Measurements from ENCODE around the gene OSBPL9.

The OSBPL9 gene

DNA sequence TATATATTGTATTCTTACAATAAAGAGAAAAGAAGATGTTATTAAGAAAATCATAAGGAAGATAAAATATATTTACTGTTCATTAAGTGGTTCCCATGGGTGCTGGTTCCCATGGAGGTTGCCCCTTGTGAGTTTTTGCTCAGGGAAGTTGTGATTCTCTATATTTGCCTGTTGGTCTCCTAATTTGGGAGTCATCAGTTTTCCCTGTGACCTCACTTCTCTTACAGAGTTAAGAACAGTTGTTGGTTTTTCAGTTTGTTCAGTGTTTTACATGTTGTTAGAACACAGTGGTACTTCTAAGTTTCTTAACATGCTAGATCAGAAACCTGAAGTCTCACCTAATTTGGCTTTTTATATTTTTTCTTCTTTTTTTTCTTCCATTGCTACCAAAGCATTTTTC lies 109.2 kb downstream of the OSBPL9 start:
- Histone ChIP-seq H3K4me2 (ENCODE audit: low read depth, low read length) (peak overlapping the region; percentile 73), H3K27me3 (replicated peaks; ENCODE audit: insufficient read depth, low read length) (no peaks in the 10 kb centered on the region), H3K9ac (ENCODE audit: low read length) (peak overlapping the region; percentile 37; the same call in 1 of the 2 replicates), H4K20me1 (ENCODE audit: insufficient read depth, low read length) (no peaks in the 10 kb centered on the region), H3K27ac (ENCODE audit: low read length) (peak overlapping the region; percentile 63; the same call in 1 of the 2 replicates), H2AFZ (ENCODE audit: low read length) (no peak overlapping the region), H3F3A (ENCODE audit: insufficient read depth, low read length) (peaks cover 23% of the 10 kb centered on the region), H3K9me3 (replicated peaks; ENCODE audit: insufficient read depth, low read length) (no peaks in the 10 kb centered on the region), H3K79me2 (ENCODE audit: low read length) (peaks cover 24% of the 10 kb centered on the region), H3K9me2 (replicated peaks; ENCODE audit: insufficient read depth, low read length) (no peaks in the 10 kb centered on the region), H3K4me1 (ENCODE audit: low read length) (peaks cover 34% of the 10 kb centered on the region), H3K4me3 (ENCODE audit: low read length) (peak overlapping the region; percentile 36; the same call in 1 of the 2 replicates), H3K36me3 (replicated peaks; ENCODE audit: insufficient read depth, low read length) (no peaks in the 10 kb centered on the region)
- DNase-seq: peak; percentile 23
- TF ChIP-seq EZH2 (optimal IDR thresholded peaks at IDR 0.05; ENCODE audit: low read depth, low read length) (no peak), EZH2phosphoT487 (IDR thresholded peaks at IDR 0.05; ENCODE audit: low read length) (no peak)
- TF ChIP-seq, protein P1, sequence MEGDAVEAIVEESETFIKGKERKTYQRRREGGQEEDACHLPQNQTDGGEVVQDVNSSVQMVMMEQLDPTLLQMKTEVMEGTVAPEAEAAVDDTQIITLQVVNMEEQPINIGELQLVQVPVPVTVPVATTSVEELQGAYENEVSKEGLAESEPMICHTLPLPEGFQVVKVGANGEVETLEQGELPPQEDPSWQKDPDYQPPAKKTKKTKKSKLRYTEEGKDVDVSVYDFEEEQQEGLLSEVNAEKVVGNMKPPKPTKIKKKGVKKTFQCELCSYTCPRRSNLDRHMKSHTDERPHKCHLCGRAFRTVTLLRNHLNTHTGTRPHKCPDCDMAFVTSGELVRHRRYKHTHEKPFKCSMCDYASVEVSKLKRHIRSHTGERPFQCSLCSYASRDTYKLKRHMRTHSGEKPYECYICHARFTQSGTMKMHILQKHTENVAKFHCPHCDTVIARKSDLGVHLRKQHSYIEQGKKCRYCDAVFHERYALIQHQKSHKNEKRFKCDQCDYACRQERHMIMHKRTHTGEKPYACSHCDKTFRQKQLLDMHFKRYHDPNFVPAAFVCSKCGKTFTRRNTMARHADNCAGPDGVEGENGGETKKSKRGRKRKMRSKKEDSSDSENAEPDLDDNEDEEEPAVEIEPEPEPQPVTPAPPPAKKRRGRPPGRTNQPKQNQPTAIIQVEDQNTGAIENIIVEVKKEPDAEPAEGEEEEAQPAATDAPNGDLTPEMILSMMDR (IDR thresholded peaks at IDR 0.05; ENCODE audit: low read length): no peak

DNA sequence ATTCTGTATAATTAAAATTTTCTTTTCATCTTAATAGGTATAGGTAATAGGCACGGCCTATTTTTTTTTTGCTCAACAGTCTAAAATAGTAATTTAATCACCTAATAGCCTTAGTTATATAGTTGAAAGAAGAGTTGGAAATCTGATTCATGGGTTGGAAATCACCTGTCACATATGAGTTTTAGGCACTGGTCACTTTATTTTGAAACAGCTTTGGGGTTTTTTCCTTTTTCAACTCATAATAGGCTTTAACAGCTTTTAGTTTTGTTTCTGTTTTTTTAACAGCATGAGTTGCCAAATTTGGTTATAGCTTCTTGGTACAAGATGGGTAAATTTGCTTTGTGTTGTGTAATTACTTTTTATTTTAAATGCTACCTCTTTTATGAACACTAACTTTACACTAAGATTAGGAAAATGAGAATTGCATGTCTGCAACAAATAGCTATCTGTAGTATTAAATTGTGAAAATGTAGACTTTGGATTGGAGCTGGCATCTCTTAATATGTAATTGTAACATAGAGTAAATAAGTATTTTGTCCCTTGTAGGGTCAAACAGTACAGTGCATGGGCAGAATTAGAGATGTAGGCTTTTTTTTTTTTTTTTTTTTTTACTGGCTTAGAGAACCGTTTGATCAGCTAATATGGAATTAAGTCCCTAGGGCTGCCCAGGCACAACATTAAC lies 109.8 kb downstream of the OSBPL9 start:
- peak overlapping the region; percentile 21; the same call in 1 of the 2 replicates for H2AFZ ChIP-seq (ENCODE audit: low read length)
- peak overlapping the region; percentile 36 for H3K4me3 ChIP-seq (ENCODE audit: low read length)
- peak overlapping the region; percentile 63; the same call in 1 of the 2 replicates for H3K27ac ChIP-seq (ENCODE audit: low read length)
- peak overlapping the region; percentile 73 for H3K4me2 ChIP-seq (ENCODE audit: low read depth, low read length)
- peaks cover 34% of the 10 kb centered on the region for H3K4me1 ChIP-seq (ENCODE audit: low read length)
- no peaks in the 10 kb centered on the region for H3K27me3 ChIP-seq (replicated peaks; ENCODE audit: insufficient read depth, low read length)
- peaks cover 30% of the 10 kb centered on the region for H3K79me2 ChIP-seq (ENCODE audit: low read length)
- H3K36me3 ChIP-seq (replicated peaks; ENCODE audit: insufficient read depth, low read length): no peaks in the 10 kb centered on the region
- peak overlapping the region; percentile 37; the same call in 1 of the 2 replicates for H3K9ac ChIP-seq (ENCODE audit: low read length)
- H3K9me3 ChIP-seq (replicated peaks; ENCODE audit: insufficient read depth, low read length): no peaks in the 10 kb centered on the region
- no peaks in the 10 kb centered on the region for H4K20me1 ChIP-seq (ENCODE audit: insufficient read depth, low read length)
- no peaks in the 10 kb centered on the region for H3K9me2 ChIP-seq (replicated peaks; ENCODE audit: insufficient read depth, low read length)
- H3F3A ChIP-seq (ENCODE audit: insufficient read depth, low read length): peaks cover 28% of the 10 kb centered on the region
- DNase-seq: peak; percentile 51
- TF ChIP-seq, protein P1 (IDR thresholded peaks at IDR 0.05; ENCODE audit: low read length): no peak
- TF ChIP-seq EZH2phosphoT487 (IDR thresholded peaks at IDR 0.05; ENCODE audit: low read length) (no peak), EZH2 (optimal IDR thresholded peaks at IDR 0.05; ENCODE audit: low read depth, low read length) (no peak)

DNA sequence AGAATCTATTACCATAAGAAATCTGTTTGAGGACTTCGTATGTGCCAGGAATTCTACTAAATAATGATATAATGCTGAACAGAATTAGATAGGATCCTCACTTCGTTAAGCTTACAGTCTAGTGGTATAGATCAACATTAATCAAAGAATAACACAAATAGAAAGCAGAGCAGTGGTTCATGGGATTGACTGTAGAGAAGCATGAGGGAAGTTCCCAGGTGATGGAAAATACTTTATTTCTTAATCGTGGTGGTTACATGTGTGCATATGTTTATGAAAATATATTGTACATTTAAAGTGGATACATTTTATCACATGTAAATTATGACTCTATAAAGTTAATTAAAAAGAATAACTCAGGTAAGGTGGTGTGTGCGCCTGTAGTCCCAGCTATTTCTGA lies 110.5 kb downstream of the OSBPL9 start:
- DNase-seq: no peak
- peaks cover 28% of the 10 kb centered on the region for H3F3A ChIP-seq (ENCODE audit: insufficient read depth, low read length)
- no peak overlapping the region for H3K9ac ChIP-seq (ENCODE audit: low read length)
- H3K9me2 ChIP-seq (replicated peaks; ENCODE audit: insufficient read depth, low read length): no peaks in the 10 kb centered on the region
- H3K79me2 ChIP-seq (ENCODE audit: low read length): peaks cover 37% of the 10 kb centered on the region
- H3K4me1 ChIP-seq (ENCODE audit: low read length): peaks cover 37% of the 10 kb centered on the region
- H3K27me3 ChIP-seq (replicated peaks; ENCODE audit: insufficient read depth, low read length): no peaks in the 10 kb centered on the region
- no peak overlapping the region for H2AFZ ChIP-seq (ENCODE audit: low read length)
- no peaks in the 10 kb centered on the region for H3K36me3 ChIP-seq (replicated peaks; ENCODE audit: insufficient read depth, low read length)
- TF ChIP-seq EZH2 (optimal IDR thresholded peaks at IDR 0.05; ENCODE audit: low read depth, low read length): no peak
- no peak for TF ChIP-seq EZH2phosphoT487 (IDR thresholded peaks at IDR 0.05; ENCODE audit: low read length)
- TF ChIP-seq, protein P1 (IDR thresholded peaks at IDR 0.05; ENCODE audit: low read length): no peak
- peak overlapping the region; percentile 63; the same call in 1 of the 2 replicates for H3K27ac ChIP-seq (ENCODE audit: low read length)
- H4K20me1 ChIP-seq (ENCODE audit: insufficient read depth, low read length): no peaks in the 10 kb centered on the region
- no peaks in the 10 kb centered on the region for H3K9me3 ChIP-seq (replicated peaks; ENCODE audit: insufficient read depth, low read length)
- H3K4me3 ChIP-seq (ENCODE audit: low read length): no peak overlapping the region
- peak overlapping the region; percentile 73; the same call in 1 of the 2 replicates for H3K4me2 ChIP-seq (ENCODE audit: low read depth, low read length)

Measured in MM.1S (cell line).